ENCODE data around the gene HHIP.

DNA sequence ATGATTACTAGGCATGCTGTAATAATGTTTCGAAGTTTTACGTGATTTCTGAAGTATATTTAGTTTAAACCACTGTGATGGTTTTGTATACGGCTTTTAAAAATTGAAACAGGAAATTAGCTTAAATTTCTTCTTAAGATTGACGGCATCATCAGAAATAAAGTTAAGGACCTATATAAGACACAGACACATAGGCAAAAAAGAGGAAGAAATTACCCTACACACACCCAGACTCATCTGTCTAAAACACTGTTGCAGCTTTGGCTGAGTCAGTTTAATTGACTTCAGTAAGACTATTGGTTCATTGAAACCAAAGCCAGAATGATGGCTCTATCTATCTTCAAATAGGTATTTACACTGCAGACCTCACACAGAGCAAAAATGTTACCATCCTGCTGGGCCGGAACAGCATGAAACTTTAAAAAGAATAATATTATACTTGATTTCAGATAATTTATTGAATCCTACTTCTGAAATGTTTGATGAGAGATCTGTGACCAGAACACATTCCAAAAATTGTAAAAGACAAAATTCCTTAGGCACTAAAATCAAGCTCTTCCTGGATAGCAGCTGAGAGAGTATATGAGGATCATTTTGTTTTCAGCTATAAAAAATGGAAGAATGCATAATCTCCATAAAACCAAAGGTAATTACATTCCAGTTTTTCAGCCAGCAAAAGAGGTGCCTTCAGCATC is 4.5 kb downstream of the HHIP start:
- TF ChIP-seq, protein P1, sequence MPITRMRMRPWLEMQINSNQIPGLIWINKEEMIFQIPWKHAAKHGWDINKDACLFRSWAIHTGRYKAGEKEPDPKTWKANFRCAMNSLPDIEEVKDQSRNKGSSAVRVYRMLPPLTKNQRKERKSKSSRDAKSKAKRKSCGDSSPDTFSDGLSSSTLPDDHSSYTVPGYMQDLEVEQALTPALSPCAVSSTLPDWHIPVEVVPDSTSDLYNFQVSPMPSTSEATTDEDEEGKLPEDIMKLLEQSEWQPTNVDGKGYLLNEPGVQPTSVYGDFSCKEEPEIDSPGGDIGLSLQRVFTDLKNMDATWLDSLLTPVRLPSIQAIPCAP (CRISPR knock-in tag; IDR thresholded peaks at IDR 0.05; ENCODE audit: borderline replicate concordance) = no peak
- no peak for TF ChIP-seq ZNF384 (IDR thresholded peaks at IDR 0.05; ENCODE audit: low read depth, low read length)
- no peak for TF ChIP-seq PHF20 (IDR thresholded peaks at IDR 0.05; ENCODE audit: partially characterized antibody)
- TF ChIP-seq, protein P2, sequence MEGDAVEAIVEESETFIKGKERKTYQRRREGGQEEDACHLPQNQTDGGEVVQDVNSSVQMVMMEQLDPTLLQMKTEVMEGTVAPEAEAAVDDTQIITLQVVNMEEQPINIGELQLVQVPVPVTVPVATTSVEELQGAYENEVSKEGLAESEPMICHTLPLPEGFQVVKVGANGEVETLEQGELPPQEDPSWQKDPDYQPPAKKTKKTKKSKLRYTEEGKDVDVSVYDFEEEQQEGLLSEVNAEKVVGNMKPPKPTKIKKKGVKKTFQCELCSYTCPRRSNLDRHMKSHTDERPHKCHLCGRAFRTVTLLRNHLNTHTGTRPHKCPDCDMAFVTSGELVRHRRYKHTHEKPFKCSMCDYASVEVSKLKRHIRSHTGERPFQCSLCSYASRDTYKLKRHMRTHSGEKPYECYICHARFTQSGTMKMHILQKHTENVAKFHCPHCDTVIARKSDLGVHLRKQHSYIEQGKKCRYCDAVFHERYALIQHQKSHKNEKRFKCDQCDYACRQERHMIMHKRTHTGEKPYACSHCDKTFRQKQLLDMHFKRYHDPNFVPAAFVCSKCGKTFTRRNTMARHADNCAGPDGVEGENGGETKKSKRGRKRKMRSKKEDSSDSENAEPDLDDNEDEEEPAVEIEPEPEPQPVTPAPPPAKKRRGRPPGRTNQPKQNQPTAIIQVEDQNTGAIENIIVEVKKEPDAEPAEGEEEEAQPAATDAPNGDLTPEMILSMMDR (IDR thresholded peaks at IDR 0.05 in 2 of 3, conservative IDR thresholded peaks at IDR 0.05 in 1 of 3; ENCODE audit: insufficient read depth in 2 of 3, low read depth in 1 of 3, low read length in 3 of 3) = no peak
